Spleen (tissue), 11 donors: Measurements from ENCODE around the gene NUDT17. TPM values are rescaled to one million over a fixed set of nuclear protein-coding genes. Genes with fewer than 3 reads are reported as not detected.
A peak's percentile ranks its signal among the peaks of the same experiment; 100 is the strongest.

Experiments
- DNase-seq: peaks from one replicate; pipeline ENCODE4 v3.0.0-alpha.2; 2020
- H3K27ac ChIP-seq, 8 donors: fragments of 200-600 bp; sonication (generic) in 7 of 8; 1 replicate in 4 of 8; 2 replicates in 4 of 8; pipeline versions ENCODE4 v1.5.0 to v1.8.0; 2016 to 2021; ENCODE audit warnings: inconsistent platforms in 4 of 8, mild to moderate bottlenecking in 4 of 8, moderate library complexity in 1 of 8
- H3K27me3 ChIP-seq, 7 donors: fragments of 200-600 bp; sonication (generic) in 6 of 7; replicated peaks in 1 of 7; 1 replicate in 4 of 7; 2 replicates in 3 of 7; pipeline versions ENCODE4 v1.5.0 to v1.8.0; 2016 to 2021; ENCODE audit warnings: inconsistent platforms in 3 of 7, mild to moderate bottlenecking in 1 of 7
- H3K36me3 ChIP-seq, 6 donors: fragments of 200-600 bp; sonication (generic) in 5 of 6; 1 replicate in 4 of 6; 2 replicates in 2 of 6; pipeline versions ENCODE4 v1.5.0 to v1.8.0; 2016 to 2021; ENCODE audit warnings: inconsistent platforms in 2 of 6
- H3K4me1 ChIP-seq, 6 donors: fragments of 200-600 bp; sonication (generic) in 5 of 6; 1 replicate in 3 of 6; 2 replicates in 3 of 6; pipeline versions ENCODE4 v1.5.0 to v1.8.0; 2016 to 2021; ENCODE audit warnings: inconsistent platforms in 3 of 6
- H3K4me3 ChIP-seq, 8 donors: fragments of 200-600 bp; sonication (generic) in 7 of 8; 1 replicate in 4 of 8; 2 replicates in 4 of 8; pipeline versions ENCODE4 v1.5.0 to v1.8.0; 2016 to 2021; ENCODE audit warnings: inconsistent platforms in 4 of 8, mild to moderate bottlenecking in 4 of 8, moderate library complexity in 2 of 8
- H3K9me3 ChIP-seq, 8 donors: fragments of 200-600 bp; sonication (generic) in 7 of 8; 1 replicate in 4 of 8; 2 replicates in 4 of 8; pipeline versions ENCODE4 v1.5.0 to v1.8.0; 2016 to 2021; ENCODE audit warnings: inconsistent platforms in 4 of 8
- POLR2A ChIP-seq, 3 donors: fragments of 450-650 bp; IDR thresholded peaks; one replicate each; pipeline ENCODE4 v1.5.1; 2017; ENCODE audit warnings: antibody characterized with exemption in 3 of 3, mild to moderate bottlenecking in 1 of 3
- POLR2AphosphoS5 ChIP-seq, 3 donors: sonication (generic); formaldehyde crosslinking; IDR thresholded peaks; one replicate each; pipeline ENCODE4 v1.5.1; 2017; ENCODE audit warnings: antibody characterized with exemption in 3 of 3
- WGBS, 5 donors: extraction: QIAGEN DNeasy Blood & Tissue Kit in 3 of 5; methylation state at CpG; one replicate each; pipeline versions ENCODE4 v1.1.5 to v1.1.7; 2013 to 2018; 5-methylcytosine and 5-hydroxymethylcytosine counted together
- intact Hi-C: fragments of 100-400 bp; cut with DNase I; formaldehyde crosslinking; loops from one replicate; pipeline ENCODE4 v1.15.0; 2023; ENCODE audit warnings: low total_unique reads
- polyA plus RNA-seq, 3 donors: library from polyadenylated mRNA; stranded (reverse); fragments of 200-250 nt; gene quantifications; one replicate each; pipeline ENCODE4 v1.2.1, GENCODE V29; 2013
- total RNA-seq, 7 donors: library from RNA; depleted of rRNA in 3 of 7; stranded (reverse); fragments of >200 nt in 3 of 7; fragmentation: NEBNext Ultra II Directional in 4 of 7; extraction: Animal tissue kit (Norgen Biotek cat#: 25700) in 4 of 7; gene quantifications; one replicate each; pipeline versions ENCODE4 v1.1.0 to v1.2.1, GENCODE V29; 2016 to 2021
- TF ChIP-seq, protein P1 (sequence below), 11 experiments: fragments of 200-600 bp in 7 of 11; fragments of 450-650 bp in 4 of 11; sonication (generic) in 4 of 11; IDR thresholded peaks in 8 of 11; conservative IDR thresholded peaks in 3 of 11; 1 replicate in 7 of 11; 2 replicates in 4 of 11; pipeline versions ENCODE4 v1.4.0 to v1.8.0; 2016 to 2021; ENCODE audit warnings: antibody characterized with exemption in 11 of 11, inconsistent platforms in 4 of 11, mild to moderate bottlenecking in 1 of 11
- donor health status: healthy with polysubstance abuse.
- donor health status: DM: no; HTN: no; CAD: no; lungs with moderate emphysema.
- donor health status: DM: no; HTN: no; CAD: no.
- donor health status: Bipolar disorder and iron deficiency.
- donor health status: healthy.
- donor health status: DM: no; HTN: no; CAD: no.
- donor health status: DM: yes; HTN: yes; CAD: no.

Gene NUDT17
- total and polyA plus RNA-seq, 10 donors: 4.3 to 7.5 (median 5.3) TPM

DNA sequence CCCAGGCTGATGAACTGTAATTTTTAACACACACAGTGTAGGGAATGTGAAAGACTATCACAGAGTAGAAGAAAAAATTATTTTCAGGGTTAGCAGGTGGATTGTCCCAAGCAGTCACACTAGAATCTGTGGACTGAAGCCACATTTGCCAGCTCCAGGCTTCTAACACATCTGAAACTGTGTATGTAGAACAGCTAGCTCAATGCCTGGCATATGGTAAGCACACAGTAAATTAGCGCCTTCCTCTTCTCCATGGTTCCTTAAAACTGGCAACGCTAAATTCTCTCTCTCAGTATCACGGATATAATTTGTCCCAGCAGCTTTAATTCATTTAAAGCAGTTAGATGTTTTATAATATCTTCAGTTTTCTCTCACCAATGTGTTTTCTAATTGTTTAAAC is 2.4 kb upstream of the NUDT17 start:
- no peak for DNase-seq
- TF ChIP-seq POLR2AphosphoS5 (IDR thresholded peaks at IDR 0.05) (no peak), POLR2A (IDR thresholded peaks at IDR 0.05) (no peak)
- TF ChIP-seq, protein P1, sequence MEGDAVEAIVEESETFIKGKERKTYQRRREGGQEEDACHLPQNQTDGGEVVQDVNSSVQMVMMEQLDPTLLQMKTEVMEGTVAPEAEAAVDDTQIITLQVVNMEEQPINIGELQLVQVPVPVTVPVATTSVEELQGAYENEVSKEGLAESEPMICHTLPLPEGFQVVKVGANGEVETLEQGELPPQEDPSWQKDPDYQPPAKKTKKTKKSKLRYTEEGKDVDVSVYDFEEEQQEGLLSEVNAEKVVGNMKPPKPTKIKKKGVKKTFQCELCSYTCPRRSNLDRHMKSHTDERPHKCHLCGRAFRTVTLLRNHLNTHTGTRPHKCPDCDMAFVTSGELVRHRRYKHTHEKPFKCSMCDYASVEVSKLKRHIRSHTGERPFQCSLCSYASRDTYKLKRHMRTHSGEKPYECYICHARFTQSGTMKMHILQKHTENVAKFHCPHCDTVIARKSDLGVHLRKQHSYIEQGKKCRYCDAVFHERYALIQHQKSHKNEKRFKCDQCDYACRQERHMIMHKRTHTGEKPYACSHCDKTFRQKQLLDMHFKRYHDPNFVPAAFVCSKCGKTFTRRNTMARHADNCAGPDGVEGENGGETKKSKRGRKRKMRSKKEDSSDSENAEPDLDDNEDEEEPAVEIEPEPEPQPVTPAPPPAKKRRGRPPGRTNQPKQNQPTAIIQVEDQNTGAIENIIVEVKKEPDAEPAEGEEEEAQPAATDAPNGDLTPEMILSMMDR (IDR thresholded peaks at IDR 0.05 in 8 of 11, conservative IDR thresholded peaks at IDR 0.05 in 3 of 11): no peak
- Histone ChIP-seq H3K9me3 (no peaks in the 10 kb centered on the region), H3K36me3 (peaks cover 3 to 62% (median 53%) of the 10 kb centered on the region in 6 donors), H3K27ac (no peak overlapping the region), H3K4me3 (no peak overlapping the region), H3K27me3 (no peaks in the 10 kb centered on the region), H3K4me1 (peaks cover 10 to 27% (median 20%) of the 10 kb centered on the region in 6 donors)
- WGBS, 5 donors: 92 to 96% (median 93%) methylated on average over 3 of the region's 3 CpGs
- intact Hi-C loops: no loop called here

DNA sequence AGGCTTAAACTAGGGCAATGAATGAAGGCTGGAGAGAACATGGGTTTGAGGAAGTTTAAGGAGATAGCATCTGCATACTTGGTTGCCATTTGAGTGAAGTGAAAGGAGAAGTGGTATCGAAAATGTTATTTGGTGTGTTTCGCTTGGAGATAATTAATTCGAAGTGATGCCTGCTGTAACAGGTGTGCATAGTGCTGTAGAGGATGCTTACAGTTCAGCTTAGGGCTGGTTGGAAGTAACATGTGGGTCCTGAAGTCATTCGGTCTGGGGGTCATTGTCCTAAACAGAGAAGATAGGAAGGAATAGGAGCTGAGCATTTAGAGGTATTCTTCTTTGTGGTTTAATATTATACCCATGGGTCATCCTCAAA is 301 bp upstream of the NUDT17 start:
- Histone ChIP-seq H3K27ac (peak overlapping the region; percentile 73 to 90 (median 86)), H3K36me3 (peaks cover 3 to 62% (median 45%) of the 10 kb centered on the region in 6 donors), H3K27me3 (no peaks in the 10 kb centered on the region), H3K4me1 (peaks cover 10 to 27% (median 20%) of the 10 kb centered on the region in 6 donors), H3K4me3 (peak overlapping the region; percentile 42 to 75 (median 54)), H3K9me3 (no peaks in the 10 kb centered on the region)
- TF ChIP-seq POLR2A (IDR thresholded peaks at IDR 0.05) (no peak), POLR2AphosphoS5 (IDR thresholded peaks at IDR 0.05) (no peak)
- TF ChIP-seq, protein P1 (IDR thresholded peaks at IDR 0.05 in 8 of 11, conservative IDR thresholded peaks at IDR 0.05 in 3 of 11): no peak
- DNase-seq: no peak
- 1 to 8% (median 4%) methylated on average over 4 of the region's 4 CpGs for WGBS, 5 donors
- intact Hi-C loops: loop anchor here (5.0 kb wide), 1 partner anchor 167 kb away; no protein-coding TSS in a partner anchor

DNA sequence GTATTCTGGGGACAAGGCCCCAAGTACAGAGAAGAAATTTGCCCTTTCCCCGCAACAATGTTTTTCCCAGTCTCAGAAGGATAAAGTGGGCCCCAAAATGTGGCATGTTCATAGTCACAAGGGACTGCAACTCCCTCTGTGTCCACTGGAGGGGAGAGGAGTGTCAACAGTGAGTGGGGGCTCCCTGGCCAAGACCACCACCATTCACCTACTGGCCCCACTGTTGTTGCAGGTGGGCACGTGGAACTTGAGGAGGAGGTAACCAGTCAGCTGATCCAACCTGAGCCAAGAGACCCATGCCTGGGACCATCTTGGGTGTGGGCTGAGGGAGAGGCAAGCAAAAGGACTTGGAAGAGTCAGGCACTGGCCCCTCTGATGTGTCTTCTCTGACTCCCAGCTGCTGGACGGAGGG is 777 bp downstream of the NUDT17 start:
- peaks cover 5 to 62% (median 45%) of the 10 kb centered on the region in 6 donors for H3K36me3 ChIP-seq
- peak overlapping the region; percentile 42 to 75 (median 54) for H3K4me3 ChIP-seq
- intact Hi-C loops: loop anchor here (5.0 kb wide), 1 partner anchor 166 kb away; no protein-coding TSS in a partner anchor
- no peaks in the 10 kb centered on the region for H3K27me3 ChIP-seq
- H3K4me1 ChIP-seq: peaks cover 10 to 27% (median 20%) of the 10 kb centered on the region in 6 donors
- WGBS, 5 donors: 35 to 57% (median 55%) methylated on average over 3 of the region's 3 CpGs
- no peaks in the 10 kb centered on the region for H3K9me3 ChIP-seq
- peak overlapping the region; percentile 73 to 90 (median 86) for H3K27ac ChIP-seq
- TF ChIP-seq POLR2AphosphoS5 (IDR thresholded peaks at IDR 0.05) (peak in 1 of 3 donors; percentile 25), POLR2A (IDR thresholded peaks at IDR 0.05) (no peak)
- TF ChIP-seq, protein P1 (IDR thresholded peaks at IDR 0.05 in 8 of 11, conservative IDR thresholded peaks at IDR 0.05 in 3 of 11): peak in 10 of 11 experiments; percentile 20 to 75 (median 54)
- no peak for DNase-seq

DNA sequence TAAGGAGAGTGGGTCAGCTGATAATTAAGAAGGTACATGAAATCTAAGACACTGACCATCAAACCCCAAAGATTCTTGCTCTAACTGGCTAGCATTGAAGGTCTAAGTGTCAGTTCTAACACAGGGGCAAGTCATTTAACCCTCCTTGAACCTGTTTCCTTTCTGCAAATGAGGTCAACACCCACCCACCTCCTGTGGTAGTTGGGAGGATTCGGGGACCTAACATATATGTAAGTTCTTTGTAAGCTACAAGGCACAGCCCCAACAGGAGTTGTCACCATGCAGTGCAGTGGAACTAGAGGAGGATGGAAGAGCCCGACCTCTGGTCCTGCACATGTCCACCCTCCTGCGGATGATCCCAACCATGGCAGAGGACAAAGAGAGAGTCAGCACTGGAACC is 2.4 kb downstream of the NUDT17 start:
- peaks cover 4 to 62% (median 36%) of the 10 kb centered on the region in 6 donors for H3K36me3 ChIP-seq
- H3K27ac ChIP-seq: peak overlapping the region in 1 of 8 donors; percentile 9
- 75 to 85% (median 76%) methylated on average over 3 of the region's 3 CpGs for WGBS, 5 donors
- DNase-seq: no peak
- H3K4me3 ChIP-seq: no peak overlapping the region
- peaks cover 10 to 27% (median 20%) of the 10 kb centered on the region in 6 donors for H3K4me1 ChIP-seq
- TF ChIP-seq POLR2AphosphoS5 (IDR thresholded peaks at IDR 0.05) (no peak), POLR2A (IDR thresholded peaks at IDR 0.05) (no peak)
- TF ChIP-seq, protein P1 (IDR thresholded peaks at IDR 0.05 in 8 of 11, conservative IDR thresholded peaks at IDR 0.05 in 3 of 11): no peak
- H3K9me3 ChIP-seq: no peaks in the 10 kb centered on the region
- H3K27me3 ChIP-seq: no peaks in the 10 kb centered on the region
- intact Hi-C loops: loop anchor here (5.0 kb wide), 1 partner anchor 164 kb away; no protein-coding TSS in a partner anchor
